NT2/D1 (cell line): ENCODE data around the gene MYMX.
A peak's percentile ranks its signal among the peaks of the same experiment; 100 is the strongest.

Source experiments
- DNase-seq: peaks from one replicate; pipeline ENCODE4 v3.0.0-alpha.2; 2011; ENCODE audit warnings: low read depth, low spot score
- H3K27me3 ChIP-seq: 2 replicates; pipeline ENCODE4 v1.6.0; 2011; ENCODE audit warnings: mild to moderate bottlenecking; ENCODE audit not compliant: insufficient read length, insufficient read depth
- H3K36me3 ChIP-seq: 2 replicates; pipeline ENCODE4 v1.6.1; 2011; ENCODE audit warnings: mild to moderate bottlenecking, low read length, mixed read lengths; ENCODE audit not compliant: insufficient read depth, insufficient read length
- H3K4me1 ChIP-seq: 2 replicates; pipeline ENCODE4 v1.5.1; 2011; ENCODE audit not compliant: insufficient read depth, insufficient read length
- H3K4me3 ChIP-seq: 2 replicates; pipeline ENCODE4 v1.5.1; 2011; ENCODE audit warnings: low read depth; ENCODE audit not compliant: insufficient read length
- H3K9ac ChIP-seq: 2 replicates; pipeline ENCODE4 v1.6.0; 2011; ENCODE audit warnings: low read depth; ENCODE audit not compliant: insufficient read length
- H3K9me3 ChIP-seq: 2 replicates; pipeline ENCODE4 v1.5.1; 2011; ENCODE audit warnings: mild to moderate bottlenecking, low read length; ENCODE audit not compliant: insufficient read depth
- SUZ12 ChIP-seq: IDR thresholded peaks from 2 replicates; pipeline ENCODE4 v1.6.1; 2011; ENCODE audit not compliant: insufficient read length, insufficient read depth; ENCODE audit errors: extremely low read depth
- YY1 ChIP-seq: IDR thresholded peaks from 2 replicates; pipeline ENCODE4 v1.6.1; 2011; ENCODE audit not compliant: insufficient read length, insufficient read depth
- ZNF274 ChIP-seq: IDR thresholded peaks from 2 replicates; pipeline ENCODE4 v1.6.1; 2011; ENCODE audit warnings: mild to moderate bottlenecking, low read depth, low read length

The MYMX gene

DNA sequence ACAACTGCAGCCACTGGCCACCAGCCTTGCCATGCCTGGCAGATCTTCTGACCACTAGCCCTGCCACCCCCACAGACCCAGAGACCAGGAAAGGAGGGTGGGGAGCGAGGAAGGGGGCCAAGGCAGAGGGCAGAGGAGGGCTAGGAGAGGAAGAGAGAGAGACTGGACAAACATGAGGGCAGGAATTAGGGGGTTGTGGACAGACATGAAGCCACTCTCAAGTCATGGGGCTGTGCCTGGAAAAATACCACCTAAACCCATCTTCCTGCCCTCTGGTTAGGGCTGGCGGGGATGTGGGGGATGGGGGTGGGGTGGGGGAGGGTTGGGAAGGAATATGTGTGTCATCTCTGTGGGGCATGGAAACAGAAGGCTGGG is 5.2 kb downstream of the MYMX start:
- no peak for DNase-seq
- H3K4me1 ChIP-seq: peaks cover 25% of the 10 kb centered on the region
- peaks cover 4% of the 10 kb centered on the region for H3K36me3 ChIP-seq
- H3K9ac ChIP-seq: peak overlapping the region; percentile 50
- no peak overlapping the region for H3K4me3 ChIP-seq
- no peak for TF ChIP-seq ZNF274
- TF ChIP-seq YY1: no peak
- TF ChIP-seq SUZ12: no peak
- H3K9me3 ChIP-seq: no peaks in the 10 kb centered on the region
- peaks cover 7% of the 10 kb centered on the region for H3K27me3 ChIP-seq

GRCh38 chr6:44222486-44223318 is 6.0 kb downstream of the MYMX start:
- Histone ChIP-seq H3K4me1 (peaks cover 26% of the 10 kb centered on the region), H3K9ac (peak overlapping the region; percentile 74), H3K9me3 (no peaks in the 10 kb centered on the region), H3K4me3 (peak overlapping the region; percentile 39), H3K36me3 (peaks cover 4% of the 10 kb centered on the region), H3K27me3 (peaks cover 7% of the 10 kb centered on the region)
- TF ChIP-seq ZNF274: no peak
- no peak for TF ChIP-seq YY1
- TF ChIP-seq SUZ12: no peak
- no peak for DNase-seq

DNA sequence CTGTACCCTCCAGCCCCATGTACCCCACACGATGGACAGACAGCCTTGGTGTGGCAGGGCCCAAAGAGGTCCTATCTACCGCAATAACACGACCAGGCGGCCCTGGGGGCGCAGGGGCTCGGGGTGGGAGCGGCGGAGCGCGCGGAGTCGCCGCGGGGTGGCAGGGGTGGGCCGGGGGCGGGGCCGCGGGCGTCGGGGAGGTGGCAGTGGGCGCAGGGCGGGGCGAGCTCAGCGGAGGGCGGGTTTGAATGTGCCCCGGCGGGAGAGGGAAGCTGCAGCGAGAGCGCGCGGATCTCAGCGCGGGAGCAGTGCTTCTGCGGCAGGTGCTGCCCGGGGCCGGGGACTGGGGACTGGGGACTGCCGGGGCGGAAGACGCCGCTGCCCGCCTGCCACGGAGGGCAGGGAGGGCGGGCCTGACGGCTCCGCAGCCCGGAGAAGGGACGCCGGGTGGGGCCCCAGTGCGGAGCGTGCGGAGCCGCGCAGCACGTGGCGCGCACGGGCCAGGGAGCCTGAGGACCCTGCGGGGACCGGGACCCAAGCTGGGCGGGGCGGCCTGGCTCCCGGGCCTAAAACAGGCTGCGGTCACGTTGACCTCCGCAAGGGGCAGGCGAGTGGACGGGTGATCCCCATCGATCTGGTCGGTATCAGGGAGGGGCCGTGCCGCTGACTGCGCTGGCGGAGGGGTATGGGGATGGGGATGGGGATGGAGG is 6.7 kb downstream of the MYMX start, which contains the start of gene SLC29A1:
Gene SLC29A1 (plus strand): TSS at position 277 of the 710 bp plus-strand sequence. CDS start 3,719 bp downstream, outside the sequence.
- H3K27me3 ChIP-seq: peaks cover 7% of the 10 kb centered on the region
- no peak for DNase-seq
- H3K9me3 ChIP-seq: no peaks in the 10 kb centered on the region
- peaks cover 23% of the 10 kb centered on the region for H3K4me1 ChIP-seq
- peak within 1 kb of the TSS; percentile 58 for H3K4me3 ChIP-seq
- H3K36me3 ChIP-seq: peaks cover 4% of the 10 kb centered on the region
- H3K9ac ChIP-seq: peak within 1 kb of the TSS; percentile 80
- TF ChIP-seq SUZ12 (no peak), ZNF274 (no peak), YY1 (no peak)

DNA sequence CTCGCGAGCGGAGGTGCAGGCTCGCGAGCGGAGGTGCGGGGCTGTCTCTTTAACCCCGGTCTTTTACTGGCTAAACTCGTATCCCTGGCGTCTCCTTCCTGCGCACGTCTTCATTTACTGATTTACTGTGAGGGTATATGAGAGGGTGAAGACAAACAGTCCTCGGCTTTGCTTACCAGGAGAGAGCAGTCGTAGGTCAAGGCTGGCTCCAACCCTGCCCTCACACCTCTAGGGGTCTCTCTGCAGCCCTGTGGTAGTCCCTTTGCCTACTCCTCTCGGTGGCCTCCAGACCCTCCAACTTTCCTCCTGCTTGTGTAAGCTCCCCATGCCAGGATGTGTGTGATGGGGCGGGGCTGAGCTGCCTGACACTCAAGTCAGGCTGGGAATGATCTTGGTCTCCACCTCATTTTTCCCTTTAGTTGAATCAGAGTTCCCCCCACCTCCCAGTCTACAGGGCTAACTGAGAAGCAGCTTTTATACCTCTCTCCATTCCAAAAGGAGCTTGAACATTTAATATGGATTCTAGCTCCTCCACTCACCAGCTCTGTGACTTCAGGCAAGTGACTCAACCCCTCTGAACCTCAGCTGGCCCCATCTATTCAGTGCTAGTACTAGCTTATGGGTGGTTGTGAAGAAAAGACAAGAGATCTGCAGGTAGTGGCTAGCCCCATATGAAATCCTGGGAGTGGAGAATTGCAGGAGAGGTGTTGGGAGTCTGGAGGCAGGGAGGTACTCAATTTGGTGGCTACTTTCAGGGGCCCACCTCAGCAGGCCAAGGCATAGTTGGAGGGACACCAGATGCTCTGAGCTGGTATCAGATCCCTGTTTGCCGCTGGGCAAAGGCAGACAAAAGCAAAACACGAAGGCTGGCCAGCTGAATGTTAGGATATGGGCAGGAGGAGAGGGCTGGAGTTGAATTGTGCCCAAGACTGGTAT is 7.6 kb downstream of the MYMX start:
- TF ChIP-seq ZNF274: no peak
- TF ChIP-seq YY1: no peak
- no peak for TF ChIP-seq SUZ12
- Histone ChIP-seq H3K9ac (peak overlapping the region; percentile 76), H3K9me3 (no peaks in the 10 kb centered on the region), H3K36me3 (peaks cover 9% of the 10 kb centered on the region), H3K4me3 (peak overlapping the region; percentile 58), H3K27me3 (peaks cover 7% of the 10 kb centered on the region), H3K4me1 (peaks cover 22% of the 10 kb centered on the region)
- DNase-seq: no peak

GRCh38 chr6:44224965-44225305 is 8.2 kb downstream of the MYMX start:
- no peak for TF ChIP-seq ZNF274
- TF ChIP-seq YY1: no peak
- TF ChIP-seq SUZ12: no peak
- Histone ChIP-seq H3K4me3 (peak overlapping the region; percentile 58), H3K27me3 (peaks cover 7% of the 10 kb centered on the region), H3K9ac (peak overlapping the region; percentile 76), H3K36me3 (peaks cover 15% of the 10 kb centered on the region), H3K4me1 (peaks cover 22% of the 10 kb centered on the region), H3K9me3 (no peaks in the 10 kb centered on the region)
- no peak for DNase-seq

DNA sequence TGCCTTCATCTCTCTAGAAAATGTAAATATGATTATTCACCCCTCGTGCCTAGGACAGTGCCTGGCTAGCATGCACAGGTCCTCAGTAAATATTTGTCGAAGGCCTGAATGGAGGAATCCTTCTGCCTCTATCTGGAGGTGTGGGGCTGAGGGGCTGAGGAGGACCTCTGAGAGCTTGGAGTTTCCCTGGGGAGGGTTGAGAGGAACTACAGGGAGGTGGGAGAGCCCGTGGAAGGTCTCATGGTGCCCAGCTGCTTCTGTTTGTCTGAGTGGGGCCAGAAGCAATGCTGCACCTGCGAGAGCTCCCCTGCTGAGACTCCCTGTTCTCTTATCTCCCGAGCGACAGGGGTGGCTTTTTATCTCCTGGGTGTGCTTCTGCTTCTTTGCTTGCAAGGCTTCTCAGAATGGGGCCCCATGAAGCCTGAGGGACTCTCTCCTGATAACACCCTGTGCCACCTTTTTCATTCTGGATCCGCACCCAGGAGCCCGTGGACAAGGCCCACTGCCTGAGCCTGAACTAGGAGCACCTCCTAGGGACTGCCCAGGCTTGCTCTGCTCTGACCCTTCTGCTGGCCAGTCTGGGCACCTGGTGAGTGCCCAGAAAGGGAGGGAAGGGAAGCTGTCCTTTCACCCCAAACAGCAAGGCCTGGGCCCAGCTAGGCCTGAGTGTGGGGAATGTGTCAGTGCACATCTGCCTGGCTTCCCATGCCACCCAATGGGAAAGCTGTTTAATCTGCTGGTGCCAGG is 9.0 kb downstream of the MYMX start:
- Histone ChIP-seq H3K9ac (peak overlapping the region; percentile 50), H3K4me3 (no peak overlapping the region), H3K27me3 (peaks cover 7% of the 10 kb centered on the region), H3K36me3 (peaks cover 22% of the 10 kb centered on the region), H3K4me1 (peaks cover 22% of the 10 kb centered on the region), H3K9me3 (no peaks in the 10 kb centered on the region)
- DNase-seq: no peak
- TF ChIP-seq YY1: no peak
- no peak for TF ChIP-seq SUZ12
- TF ChIP-seq ZNF274: no peak
